Stomach (tissue), 4 donors: ENCODE results near the gene COMMD1.

Source experiments
- EP300 ChIP-seq: sonication (generic); formaldehyde crosslinking; IDR thresholded peaks from one replicate; pipeline ENCODE4 v1.6.1; 2017; ENCODE audit warnings: antibody characterized with exemption
- POLR2A ChIP-seq, 4 donors: fragments of 450-650 bp; IDR thresholded peaks; one replicate each; pipeline ENCODE4 v1.6.1; 2016; ENCODE audit warnings: antibody characterized with exemption in 4 of 4, control low read depth in 2 of 4, mild to moderate bottlenecking in 1 of 4, moderate library complexity in 1 of 4
- POLR2AphosphoS5 ChIP-seq, 3 donors: sonication (generic); formaldehyde crosslinking; IDR thresholded peaks; one replicate each; pipeline ENCODE4 v1.6.1; 2016; ENCODE audit warnings: antibody characterized with exemption in 3 of 3
- TF ChIP-seq, protein P1 (sequence below), 7 experiments: fragments of 450-650 bp in 4 of 7; fragments of 200-600 bp in 3 of 7; sonication (generic) in 3 of 7; IDR thresholded peaks; one replicate each; pipeline ENCODE4 v1.5.1; 2016 to 2019; ENCODE audit warnings: antibody characterized with exemption in 7 of 7, control low read depth in 2 of 7, mild to moderate bottlenecking in 1 of 7

DNA sequence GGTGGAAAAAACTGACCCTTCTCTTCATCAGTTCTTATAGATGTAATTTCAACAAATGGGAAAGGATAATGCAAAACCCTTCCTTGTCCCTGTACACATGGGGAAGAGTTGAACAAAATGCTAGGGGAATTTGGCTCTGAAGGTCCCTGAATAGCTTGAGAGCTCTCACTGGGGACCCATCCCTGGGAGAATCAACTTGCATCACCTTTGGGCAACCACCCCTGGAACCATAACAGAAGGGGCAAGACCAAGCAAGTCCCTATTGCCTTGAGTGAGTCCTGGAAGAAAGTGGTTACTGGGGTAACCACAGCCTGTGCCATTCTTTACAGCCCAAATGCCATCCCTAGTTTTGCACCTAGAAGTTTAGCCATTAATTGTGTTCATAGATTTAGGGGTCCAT, 238.2 kb downstream of the COMMD1 start:
- TF ChIP-seq, protein P1, sequence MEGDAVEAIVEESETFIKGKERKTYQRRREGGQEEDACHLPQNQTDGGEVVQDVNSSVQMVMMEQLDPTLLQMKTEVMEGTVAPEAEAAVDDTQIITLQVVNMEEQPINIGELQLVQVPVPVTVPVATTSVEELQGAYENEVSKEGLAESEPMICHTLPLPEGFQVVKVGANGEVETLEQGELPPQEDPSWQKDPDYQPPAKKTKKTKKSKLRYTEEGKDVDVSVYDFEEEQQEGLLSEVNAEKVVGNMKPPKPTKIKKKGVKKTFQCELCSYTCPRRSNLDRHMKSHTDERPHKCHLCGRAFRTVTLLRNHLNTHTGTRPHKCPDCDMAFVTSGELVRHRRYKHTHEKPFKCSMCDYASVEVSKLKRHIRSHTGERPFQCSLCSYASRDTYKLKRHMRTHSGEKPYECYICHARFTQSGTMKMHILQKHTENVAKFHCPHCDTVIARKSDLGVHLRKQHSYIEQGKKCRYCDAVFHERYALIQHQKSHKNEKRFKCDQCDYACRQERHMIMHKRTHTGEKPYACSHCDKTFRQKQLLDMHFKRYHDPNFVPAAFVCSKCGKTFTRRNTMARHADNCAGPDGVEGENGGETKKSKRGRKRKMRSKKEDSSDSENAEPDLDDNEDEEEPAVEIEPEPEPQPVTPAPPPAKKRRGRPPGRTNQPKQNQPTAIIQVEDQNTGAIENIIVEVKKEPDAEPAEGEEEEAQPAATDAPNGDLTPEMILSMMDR (IDR thresholded peaks at IDR 0.05) = no peak
- TF ChIP-seq POLR2A (IDR thresholded peaks at IDR 0.05) (no peak), EP300 (no peak), POLR2AphosphoS5 (IDR thresholded peaks at IDR 0.05) (no peak)
